Measurements from ENCODE around the gene MITF.

- TF ChIP-seq POLR2AphosphoS5 (IDR thresholded peaks at IDR 0.05; ENCODE audit: borderline replicate concordance, low read depth, low read length) (no peak), EZH2 (IDR thresholded peaks at IDR 0.05) (no peak)
Measured at GRCh38 chr3:69838696-69839515, 99.6 kb downstream of the MITF start.
